NOMO-1 (cell line): Measurements from ENCODE around the gene PALLD.

ENCODE experiments used
- DNase-seq, 2 experiments: peaks; one replicate each; lab custom pipeline; 2025; ENCODE audit not compliant: unreplicated experiment in 2 of 2; lab: John Stamatoyannopoulos, UW

PALLD gene

GRCh38 chr4:168880072-168880675 is 383.3 kb downstream of the PALLD start:
- DNase-seq: no peak

GRCh38 chr4:168880811-168881595 is 384.2 kb downstream of the PALLD start:
- DNase-seq: peak; percentile 89 to 99

GRCh38 chr4:168881781-168882420 is 385.0 kb downstream of the PALLD start:
- peak in 1 of 2 experiments; percentile 52 for DNase-seq

GRCh38 chr4:168882650-168883233 is 385.9 kb downstream of the PALLD start:
- DNase-seq: no peak

GRCh38 chr4:168883513-168883912 is 386.7 kb downstream of the PALLD start:
- no peak for DNase-seq

GRCh38 chr4:168884251-168885124 is 387.6 kb downstream of the PALLD start:
- no peak for DNase-seq

GRCh38 chr4:168885400-168885799 is 388.5 kb downstream of the PALLD start:
- DNase-seq: no peak

- no peak for DNase-seq
Observed at GRCh38 chr4:168886351-168886750, 389.5 kb downstream of the PALLD start.

- DNase-seq: no peak
Observed at GRCh38 chr4:168887809-168888208, 391.0 kb downstream of the PALLD start.

GRCh38 chr4:168888715-168889215 is 391.9 kb downstream of the PALLD start:
- DNase-seq: no peak

- no peak for DNase-seq
Observed at GRCh38 chr4:168891086-168891485, 394.2 kb downstream of the PALLD start.

GRCh38 chr4:168891688-168892087 is 394.8 kb downstream of the PALLD start:
- no peak for DNase-seq

GRCh38 chr4:168892475-168892874 is 395.6 kb downstream of the PALLD start:
- DNase-seq: no peak

- no peak for DNase-seq
Observed at GRCh38 chr4:168893205-168893604, 396.4 kb downstream of the PALLD start.

- no peak for DNase-seq
Observed at GRCh38 chr4:168893807-168894206, 397.0 kb downstream of the PALLD start.

GRCh38 chr4:168900080-168900479 is 403.2 kb downstream of the PALLD start:
- DNase-seq: peak in 1 of 2 experiments; percentile 15

GRCh38 chr4:168907119-168907698 is 410.4 kb downstream of the PALLD start:
- DNase-seq: no peak

GRCh38 chr4:168908093-168908492 is 411.2 kb downstream of the PALLD start:
- no peak for DNase-seq

- DNase-seq: no peak
Observed at GRCh38 chr4:168908851-168909273, 412.0 kb downstream of the PALLD start.

GRCh38 chr4:168914095-168914494 is 417.2 kb downstream of the PALLD start:
- DNase-seq: no peak
